Ramos (cell line): ENCODE data around the gene EXT2.

ENCODE experiments used
- in situ Hi-C: fragments of 300-500 bp; cut with MboI; formaldehyde crosslinking; loops from one replicate; pipeline ENCODE4 v1.14.3; 2022; ENCODE audit warnings: low sequenced_read_pairs; ENCODE audit not compliant: unreplicated experiment

The EXT2 gene

GRCh38 chr11:44279483-44279882 lies 184.0 kb downstream of the EXT2 start:
- in situ Hi-C loops, result no loop called here

- in situ Hi-C loops, result no loop called here
These were observed 184.8 kb downstream of the EXT2 start for GRCh38 chr11:44280257-44280656.

DNA sequence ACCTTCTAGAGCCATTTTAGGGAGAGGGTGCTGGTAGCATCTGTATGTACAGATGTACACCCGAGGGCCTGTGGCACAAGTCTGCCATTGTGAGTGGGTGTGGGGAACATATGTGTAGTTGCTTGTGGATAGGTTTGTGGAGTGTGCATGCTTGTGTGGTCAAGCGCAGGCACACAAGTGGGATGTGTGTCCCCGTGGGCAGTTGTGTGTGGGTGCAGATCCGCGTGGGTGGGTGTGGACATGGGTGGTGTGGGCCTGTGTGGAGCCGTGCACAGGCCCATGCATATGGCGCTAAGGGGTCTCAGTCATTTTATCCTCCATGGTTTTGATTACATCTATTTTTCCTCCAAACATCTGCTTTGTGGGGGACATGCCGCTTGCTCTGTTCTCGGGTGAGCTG lies 185.7 kb downstream of the EXT2 start:
- in situ Hi-C loops, result no loop called here

DNA sequence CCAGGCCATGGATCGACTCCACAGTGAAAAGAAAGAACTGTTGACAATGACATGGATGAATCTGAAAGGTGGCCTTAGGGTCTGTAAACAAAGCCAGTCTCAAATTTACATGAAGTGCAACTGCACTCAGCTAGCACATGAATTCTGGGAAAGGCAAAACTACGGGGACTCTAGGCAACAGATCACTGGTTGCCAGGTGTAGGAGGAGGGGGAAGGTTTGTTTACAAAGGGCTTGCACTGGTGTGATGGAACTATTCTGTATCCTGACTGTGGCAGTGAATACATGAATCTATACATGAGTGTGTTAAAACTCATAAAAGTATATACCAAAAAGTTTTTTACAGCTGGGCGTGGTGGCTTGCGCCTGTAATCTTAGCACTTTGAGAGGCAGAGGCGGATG lies 187.1 kb downstream of the EXT2 start:
- in situ Hi-C loops, result no loop called here

DNA sequence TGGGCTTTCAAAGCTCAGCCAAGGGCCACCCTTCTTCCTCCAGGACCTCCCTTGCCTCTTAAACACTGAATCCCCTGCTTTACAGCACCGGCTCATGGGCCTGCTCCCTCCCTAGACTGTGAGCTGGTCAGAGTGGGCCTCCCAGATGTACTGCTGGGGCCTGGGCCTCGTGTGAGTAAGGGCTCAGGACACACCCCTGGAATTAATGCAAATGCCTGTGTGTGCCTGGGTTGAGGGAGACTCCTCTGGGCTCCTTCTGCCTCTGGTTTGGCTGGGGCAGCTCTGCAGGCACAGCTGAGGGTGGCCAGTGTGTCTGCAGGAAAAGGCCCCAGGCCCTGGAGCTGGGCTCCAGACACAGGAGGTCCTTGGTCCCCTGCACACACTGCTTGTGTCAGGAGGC lies 190.3 kb downstream of the EXT2 start:
- in situ Hi-C loops, result loop anchor here (5.0 kb wide), 1 partner anchor 257 kb away; no protein-coding TSS in a partner anchor

GRCh38 chr11:44286268-44286880 lies 190.9 kb downstream of the EXT2 start:
- in situ Hi-C loops, result loop anchor here (5.0 kb wide), 1 partner anchor 256 kb away; no protein-coding TSS in a partner anchor

- in situ Hi-C loops, result loop anchor here (5.0 kb wide), 1 partner anchor 255 kb away; no protein-coding TSS in a partner anchor
These were observed 191.4 kb downstream of the EXT2 start for GRCh38 chr11:44286911-44287310.

DNA sequence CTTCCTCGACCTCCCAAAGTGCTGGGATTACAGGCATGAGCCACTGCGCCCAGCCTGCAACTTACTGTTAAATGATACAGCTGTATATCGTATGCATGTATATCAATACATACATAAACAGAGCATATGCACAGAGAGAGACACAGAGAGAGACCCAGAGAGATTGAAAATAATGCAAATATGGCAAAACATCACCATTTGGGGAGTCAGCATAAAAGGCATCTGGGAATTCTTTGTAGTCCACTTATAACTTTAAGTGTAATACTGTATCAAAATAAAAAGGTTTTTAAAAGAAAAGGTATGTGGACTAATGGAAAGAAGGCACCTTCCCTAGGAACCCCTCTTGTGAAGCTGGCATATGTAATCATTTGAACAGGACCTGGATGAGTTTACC lies 192.7 kb downstream of the EXT2 start:
- in situ Hi-C loops, result loop anchor here (5.0 kb wide), 1 partner anchor 254 kb away; no protein-coding TSS in a partner anchor

- in situ Hi-C loops, result no loop called here
These were observed 194.7 kb downstream of the EXT2 start for GRCh38 chr11:44290208-44290607.
